ENCODE results near the gene TTLL9. TPM values are rescaled to one million over a fixed set of nuclear protein-coding genes. Genes with fewer than 3 reads are reported as not detected.

TTLL9 gene
- total RNA-seq, 2 experiments from 2014 or later, result not detected

DNA sequence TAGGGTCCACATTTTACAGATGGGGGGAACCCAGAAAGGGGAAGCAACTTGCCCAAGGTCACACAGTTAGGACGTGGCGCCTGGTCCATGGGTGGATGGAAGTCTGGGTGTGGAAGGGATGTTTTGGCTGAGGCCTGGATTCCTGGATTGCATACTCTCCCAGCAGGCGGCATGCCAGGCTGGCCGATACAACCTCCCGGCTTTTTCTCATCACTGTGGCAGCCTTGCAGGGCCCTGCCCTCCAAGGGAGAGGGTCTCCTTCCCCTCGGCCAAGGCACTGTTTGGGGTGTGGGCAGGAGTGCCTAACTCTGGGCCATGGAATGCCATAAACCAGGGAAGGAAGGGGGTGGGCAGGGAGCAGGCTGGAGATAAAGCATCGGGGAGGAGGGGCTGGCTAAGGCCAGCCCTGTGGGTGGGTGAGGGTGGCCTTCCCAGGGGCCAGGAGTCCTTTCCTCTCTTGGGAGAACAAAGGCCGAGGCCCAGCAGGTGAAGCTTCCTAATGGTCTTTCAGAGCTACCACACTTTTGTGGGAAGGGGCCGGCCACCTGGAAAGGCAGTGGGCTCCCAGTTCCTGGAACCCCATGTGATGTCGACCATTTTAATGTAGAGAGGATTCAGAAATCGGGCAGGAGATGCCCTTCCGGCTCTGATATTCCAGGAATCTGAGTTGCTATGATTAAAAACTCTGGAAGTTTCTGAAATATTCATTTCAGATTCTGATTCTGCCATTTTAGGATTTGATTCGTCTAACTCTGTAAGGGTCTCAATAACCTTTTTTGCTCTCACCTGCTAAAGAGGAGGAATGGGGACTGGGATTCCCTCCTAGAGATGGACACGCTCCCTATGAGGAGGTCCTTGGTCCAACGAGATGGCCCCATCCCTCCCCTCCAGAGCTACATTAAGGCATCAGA is 29.3 kb upstream of the TTLL9 start:
- Mint-ChIP-seq H3K27me3 (no peaks in the 10 kb centered on the region), H3K9me3 (no peaks in the 10 kb centered on the region), H3K27ac (no peak overlapping the region), H3K36me3 (ENCODE audit: low read depth) (no peaks in the 10 kb centered on the region), H3K4me3 (no peak overlapping the region), H3K4me1 (peaks cover 13% of the 10 kb centered on the region)
- no peak for DNase-seq
- CTCF ChIA-PET, result interaction anchor here (1.1 to 1.8 kb wide), 2 partner anchors 12 to 18 kb away, joined by 3 to 4 read pairs; no protein-coding TSS in a partner anchor
- POLR2A ChIA-PET, result no interaction called here

DNA sequence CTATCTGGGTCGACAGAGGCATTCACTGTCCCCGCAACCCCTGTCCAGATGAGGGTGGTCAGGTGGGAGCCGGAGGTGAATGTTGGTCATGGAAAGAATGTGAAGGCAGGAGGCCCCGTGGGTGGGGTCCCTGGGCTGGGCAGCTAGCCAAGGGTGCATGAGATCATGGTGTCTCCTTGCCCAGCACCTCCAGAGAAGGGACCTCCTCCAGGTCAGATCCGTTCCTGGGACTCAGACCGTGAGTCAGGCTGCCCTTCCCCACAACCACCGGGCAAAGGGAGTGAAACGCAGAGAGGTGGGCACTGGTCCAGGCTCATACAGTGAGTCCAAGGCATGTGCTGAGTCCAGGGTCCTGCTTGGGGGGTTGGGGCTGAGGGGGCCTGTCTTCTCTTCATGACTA is 28.5 kb upstream of the TTLL9 start:
- Mint-ChIP-seq H3K4me1 (peaks cover 10% of the 10 kb centered on the region), H3K4me3 (no peak overlapping the region), H3K27me3 (peaks cover 3% of the 10 kb centered on the region), H3K9me3 (no peaks in the 10 kb centered on the region), H3K27ac (no peak overlapping the region), H3K36me3 (ENCODE audit: low read depth) (no peaks in the 10 kb centered on the region)
- ChIA-PET POLR2A (no interaction called here), CTCF (interaction anchor here (0.9 to 1.8 kb wide), 2 partner anchors 9 to 19 kb away, joined by 3 to 4 read pairs; no protein-coding TSS in a partner anchor)
- DNase-seq, result no peak

DNA sequence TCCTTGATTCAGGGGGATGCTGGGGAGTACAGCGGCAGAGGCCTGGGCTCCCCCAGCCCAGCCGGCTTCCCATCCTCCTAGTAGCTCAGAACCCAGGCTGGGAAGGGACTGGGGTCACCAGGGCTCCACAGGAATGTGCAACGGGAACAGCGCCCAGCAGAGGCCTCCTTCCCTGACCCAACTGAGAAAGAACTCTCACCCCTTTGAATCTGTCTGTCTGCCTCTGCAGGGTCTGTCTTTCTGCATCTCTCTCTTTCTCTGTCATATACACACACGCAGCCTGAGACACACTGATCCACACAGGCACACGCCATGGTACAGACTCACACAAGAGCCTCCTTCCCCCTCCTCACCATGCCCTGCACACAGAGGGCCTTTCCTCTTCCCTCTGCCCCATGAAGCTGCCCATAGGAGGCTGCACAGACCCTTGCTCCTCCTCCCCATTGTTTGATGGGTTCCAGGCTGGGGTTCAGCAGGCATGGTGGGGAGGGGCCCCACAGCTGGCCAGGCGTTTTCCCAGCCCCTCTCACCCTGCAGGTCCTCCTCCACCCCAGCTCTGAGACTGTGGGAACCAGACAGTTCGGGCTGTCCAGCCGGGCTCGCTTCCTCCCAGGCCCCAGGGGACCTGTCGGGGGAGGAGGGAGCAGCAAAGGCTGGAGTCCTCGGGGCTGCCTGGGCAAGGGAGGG is 27.8 kb upstream of the TTLL9 start:
- no peak for DNase-seq
- Mint-ChIP-seq H3K4me3 (no peak overlapping the region), H3K9me3 (no peaks in the 10 kb centered on the region), H3K27me3 (peaks cover 3% of the 10 kb centered on the region), H3K36me3 (ENCODE audit: low read depth) (no peaks in the 10 kb centered on the region), H3K27ac (no peak overlapping the region), H3K4me1 (peaks cover 4% of the 10 kb centered on the region)
- ChIA-PET POLR2A (no interaction called here), CTCF (interaction anchor here (0.9 kb wide), 1 partner anchor 10 kb away, joined by 3 read pairs; no protein-coding TSS in a partner anchor)

DNA sequence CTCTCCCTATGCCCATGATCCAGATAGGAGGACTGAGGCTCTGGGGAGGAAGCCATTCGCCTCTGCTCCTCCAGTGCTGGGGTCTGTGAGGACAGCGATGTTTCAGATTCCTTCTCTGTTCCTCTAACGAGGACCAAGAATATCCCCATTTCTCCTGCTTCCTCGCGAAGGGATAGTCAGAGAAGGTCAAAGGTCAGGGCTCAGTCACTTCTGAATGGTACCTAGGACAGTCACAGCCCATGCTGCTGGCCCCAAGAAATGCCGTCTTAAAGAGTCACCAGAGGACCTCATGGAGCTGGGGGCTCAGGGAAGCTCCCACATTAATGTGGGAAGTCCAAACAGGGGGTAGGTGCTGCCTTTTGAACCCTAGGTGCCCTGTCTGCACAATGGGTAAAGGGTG is 27.1 kb upstream of the TTLL9 start:
- ChIA-PET CTCF (no interaction called here), POLR2A (no interaction called here)
- H3K27ac Mint-ChIP-seq, result no peak overlapping the region
- peaks cover 3% of the 10 kb centered on the region for H3K27me3 Mint-ChIP-seq
- H3K4me1 Mint-ChIP-seq, result peaks cover 2% of the 10 kb centered on the region
- no peak overlapping the region for H3K4me3 Mint-ChIP-seq
- H3K9me3 Mint-ChIP-seq, result no peaks in the 10 kb centered on the region
- no peaks in the 10 kb centered on the region for H3K36me3 Mint-ChIP-seq (ENCODE audit: low read depth)
- DNase-seq, result no peak

DNA sequence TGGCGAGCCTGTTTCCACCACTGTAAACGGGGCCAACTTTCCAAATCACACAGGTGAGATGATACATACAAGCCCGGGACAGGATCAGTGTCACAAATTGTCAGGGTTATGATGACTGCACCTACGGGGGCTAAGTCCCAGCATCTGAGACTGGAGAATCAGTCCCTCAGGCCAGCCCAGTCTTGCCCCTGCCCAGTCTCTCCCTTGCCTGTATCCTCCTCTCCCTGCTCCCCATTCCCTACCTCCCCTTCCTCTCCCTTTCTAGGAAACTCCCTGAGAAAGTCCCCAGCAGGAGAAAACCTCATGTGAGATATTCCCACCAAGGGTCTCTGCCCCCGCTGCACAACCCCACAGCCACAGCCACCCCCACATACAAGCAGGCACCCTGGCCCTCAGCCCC is 26.6 kb upstream of the TTLL9 start:
- DNase-seq, result no peak
- no peaks in the 10 kb centered on the region for H3K36me3 Mint-ChIP-seq (ENCODE audit: low read depth)
- H3K27ac Mint-ChIP-seq, result no peak overlapping the region
- H3K4me1 Mint-ChIP-seq, result peaks cover 2% of the 10 kb centered on the region
- peaks cover 5% of the 10 kb centered on the region for H3K27me3 Mint-ChIP-seq
- no peaks in the 10 kb centered on the region for H3K9me3 Mint-ChIP-seq
- ChIA-PET CTCF (no interaction called here), POLR2A (no interaction called here)
- no peak overlapping the region for H3K4me3 Mint-ChIP-seq

DNA sequence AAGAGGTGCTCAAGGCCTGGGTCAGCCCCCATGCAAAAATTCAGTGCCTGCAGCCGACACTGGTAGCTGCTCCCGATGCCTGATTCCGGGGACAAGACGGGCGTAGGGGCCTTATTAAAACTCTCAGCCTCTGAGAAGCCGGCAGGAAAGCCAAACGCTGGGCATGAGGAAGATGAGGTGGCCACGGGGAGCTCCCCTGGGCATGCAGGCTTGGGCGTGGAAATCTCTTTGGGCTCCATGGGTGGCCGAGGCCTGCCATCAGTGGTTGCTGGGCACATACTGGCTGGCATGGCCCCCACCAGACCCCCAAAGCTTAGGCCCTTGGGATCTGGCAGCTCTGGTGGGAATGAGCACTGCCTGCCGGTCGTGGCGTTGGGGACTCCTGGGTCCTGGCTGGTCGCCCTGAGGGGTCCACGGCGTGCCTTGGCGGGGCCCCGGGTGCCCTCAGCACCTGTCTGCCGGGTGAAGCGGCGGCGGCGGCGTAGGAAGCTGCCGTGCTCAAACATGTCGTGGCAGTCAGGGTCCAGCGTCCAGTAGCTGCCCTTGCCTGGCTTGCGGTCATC is 25.6 kb upstream of the TTLL9 start:
- DNase-seq, result no peak
- Mint-ChIP-seq H3K9me3 (no peaks in the 10 kb centered on the region), H3K27ac (no peak overlapping the region), H3K4me1 (peaks cover 2% of the 10 kb centered on the region), H3K27me3 (peaks cover 9% of the 10 kb centered on the region), H3K4me3 (no peak overlapping the region), H3K36me3 (ENCODE audit: low read depth) (no peaks in the 10 kb centered on the region)
- POLR2A ChIA-PET, result no interaction called here
- CTCF ChIA-PET, result interaction anchor here (0.8 to 4.7 kb wide), 3 partner anchors 22 to 107 kb away, joined by 3 to 54 read pairs (median 4); partner anchors contain the start of gene PDRG1

DNA sequence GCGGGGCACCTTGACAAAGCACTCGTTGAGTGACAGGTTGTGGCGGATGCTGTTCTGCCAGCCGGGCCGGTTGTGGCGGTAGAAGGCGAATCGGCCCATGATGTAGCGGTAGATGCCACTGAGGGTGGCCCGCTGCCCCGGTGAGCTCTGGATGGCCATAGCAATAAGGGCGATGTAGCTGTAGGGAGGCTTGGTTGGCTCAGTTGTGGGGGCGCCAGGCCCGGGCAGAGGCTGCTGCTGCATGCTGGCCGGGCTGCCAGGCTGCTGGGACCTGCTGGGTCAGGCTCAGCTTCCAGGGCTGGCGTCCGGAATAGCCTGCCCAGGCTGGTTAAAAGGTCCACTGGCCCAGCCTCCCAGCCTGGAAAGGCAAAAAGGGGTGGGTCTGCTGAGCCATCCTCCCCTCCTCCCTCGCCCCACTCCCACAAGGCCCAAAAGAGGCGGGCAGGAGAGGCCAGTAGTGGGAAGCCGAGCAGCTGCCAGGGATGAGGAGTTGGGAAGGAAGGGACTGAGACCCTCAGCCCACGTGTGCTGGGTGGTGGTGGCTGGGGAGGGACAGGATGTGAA is 25.1 kb upstream of the TTLL9 start, which contains the start of gene FOXS1:
Gene FOXS1, minus strand, starts transcription at position 305 of the 564 bp plus-strand sequence. Its CDS starts 62 bp downstream, at position 243.
- Mint-ChIP-seq H3K27ac (no peak within 1 kb of the TSS), H3K4me3 (no peak within 1 kb of the TSS), H3K4me1 (peaks cover 2% of the 10 kb centered on the region), H3K27me3 (peaks cover 15% of the 10 kb centered on the region), H3K36me3 (ENCODE audit: low read depth) (no peaks in the 10 kb centered on the region), H3K9me3 (no peaks in the 10 kb centered on the region)
- ChIA-PET POLR2A (no interaction called here), CTCF (interaction anchor here (0.8 to 4.7 kb wide), 3 partner anchors 22 to 107 kb away, joined by 3 to 54 read pairs (median 4); partner anchors contain the start of gene PDRG1)
- DNase-seq, result no peak

DNA sequence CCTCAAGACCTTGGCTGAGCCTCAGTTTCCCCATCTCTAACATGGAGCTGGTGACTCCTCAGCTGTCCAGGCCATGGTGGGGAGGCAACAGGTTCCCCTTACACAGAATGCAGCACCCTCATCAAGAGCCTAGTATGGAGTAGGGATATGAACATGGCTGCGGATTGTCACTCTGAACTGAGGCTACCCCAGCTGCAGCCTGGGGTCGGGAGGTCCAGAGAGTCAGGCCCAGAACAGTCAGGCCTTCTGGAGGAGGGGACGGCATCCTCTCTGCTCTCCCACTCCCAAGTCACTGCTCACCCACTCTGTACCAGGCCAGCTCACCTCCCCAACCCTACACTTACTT is 23.7 kb upstream of the TTLL9 start:
- Mint-ChIP-seq H3K27me3 (peaks cover 25% of the 10 kb centered on the region), H3K4me3 (no peak overlapping the region), H3K9me3 (no peaks in the 10 kb centered on the region), H3K36me3 (ENCODE audit: low read depth) (no peaks in the 10 kb centered on the region), H3K27ac (no peak overlapping the region), H3K4me1 (peaks cover 2% of the 10 kb centered on the region)
- CTCF ChIA-PET, result interaction anchor here (0.6 to 4.7 kb wide), 25 partner anchors 9 to 251 kb away, joined by 3 to 54 read pairs (median 4); partner anchors contain the start of genes MYLK2 and PDRG1
- POLR2A ChIA-PET, result interaction anchor here (0.9 to 1.9 kb wide), 2 partner anchors 9 to 23 kb away, joined by 3 to 6 read pairs; no protein-coding TSS in a partner anchor
- no peak for DNase-seq

DNA sequence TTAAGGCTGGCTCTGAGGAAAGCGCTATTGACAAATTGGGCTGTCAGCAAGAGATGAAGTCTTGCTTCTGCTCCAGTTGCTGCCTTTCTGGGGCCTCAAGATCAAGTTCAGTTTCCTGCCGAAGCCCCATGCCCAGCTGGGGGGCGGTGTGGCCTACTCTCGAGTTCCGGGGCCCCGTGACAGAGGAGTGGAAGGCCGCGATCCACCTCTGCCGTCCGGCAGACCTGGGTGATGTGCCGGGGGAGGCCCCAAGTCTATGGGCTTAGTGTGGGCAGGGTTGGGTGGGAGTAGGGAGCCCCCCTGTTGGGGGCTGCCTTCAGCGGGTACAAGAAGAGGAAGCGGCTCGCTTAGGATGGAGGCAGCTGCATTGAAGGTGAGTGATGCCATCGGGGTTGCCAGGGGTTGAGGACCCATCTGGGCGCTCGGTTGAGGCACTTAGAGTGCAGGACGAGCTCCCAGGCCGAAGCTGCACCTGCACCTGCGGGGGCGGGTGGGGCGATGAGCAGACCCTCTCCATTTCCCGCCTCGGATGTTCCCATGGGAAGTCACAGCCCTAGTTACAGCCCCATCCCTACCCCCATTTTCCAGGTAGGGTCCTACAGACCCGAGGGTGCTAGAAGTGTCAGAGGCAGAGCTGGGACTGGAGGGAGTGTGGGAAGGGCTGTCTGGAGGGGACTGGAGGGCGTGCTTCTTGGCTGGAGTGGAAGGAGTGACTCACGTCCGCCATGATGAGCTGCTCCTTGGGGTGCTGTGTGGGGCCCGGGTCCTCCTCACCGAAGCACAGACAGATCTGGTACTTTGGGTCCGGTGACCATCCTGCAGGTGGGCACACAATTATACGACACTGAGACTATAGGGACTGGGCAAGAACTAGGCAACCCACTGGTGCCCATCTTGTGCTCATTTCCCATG is 22.1 kb upstream of the TTLL9 start:
- ChIA-PET CTCF (interaction anchor here (0.7 to 4.7 kb wide), 6 partner anchors 11 to 183 kb away, joined by 3 to 54 read pairs (median 3); partner anchors contain the start of gene MYLK2), POLR2A (interaction anchor here (1.9 kb wide), 1 partner anchor 11 kb away, joined by 6 read pairs; no protein-coding TSS in a partner anchor)
- H3K4me3 Mint-ChIP-seq, result no peak overlapping the region
- no peak for DNase-seq
- H3K27me3 Mint-ChIP-seq, result peaks cover 25% of the 10 kb centered on the region
- H3K36me3 Mint-ChIP-seq (ENCODE audit: low read depth), result no peaks in the 10 kb centered on the region
- H3K4me1 Mint-ChIP-seq, result peaks cover 2% of the 10 kb centered on the region
- H3K9me3 Mint-ChIP-seq, result no peaks in the 10 kb centered on the region
- H3K27ac Mint-ChIP-seq, result no peak overlapping the region

DNA sequence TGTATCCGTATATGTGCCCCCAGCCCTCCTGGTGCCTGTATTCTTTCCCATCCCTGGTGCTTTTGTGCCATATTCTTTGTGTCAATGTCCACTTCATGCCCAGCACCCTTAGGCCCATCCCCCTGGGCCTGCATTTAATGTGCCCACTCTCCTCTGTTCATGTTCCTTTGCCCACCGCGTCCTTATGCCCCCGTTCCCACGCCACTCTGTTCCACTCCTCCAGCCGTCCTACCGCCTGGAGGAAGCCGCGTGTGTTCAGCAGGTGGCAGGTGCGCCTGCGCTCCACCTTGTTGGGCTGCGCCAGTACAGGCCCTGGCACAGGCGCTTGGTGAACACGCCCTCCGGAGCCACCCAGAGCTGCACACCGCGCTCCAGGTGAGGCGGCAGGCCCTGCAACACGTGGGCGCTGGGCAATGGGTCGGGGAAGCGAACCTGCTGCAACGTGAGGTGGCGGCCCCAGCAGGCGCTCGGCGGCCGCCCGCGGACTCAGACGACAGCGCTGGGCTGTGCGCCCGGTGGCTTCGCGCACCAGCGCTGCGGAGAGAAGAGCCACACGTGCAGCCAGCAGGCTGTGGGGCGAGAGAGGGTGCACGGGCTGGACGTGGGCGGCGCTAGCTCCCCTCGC is 21.0 kb upstream of the TTLL9 start:
- POLR2A ChIA-PET, result no interaction called here
- no peak for DNase-seq
- peaks cover 30% of the 10 kb centered on the region for H3K27me3 Mint-ChIP-seq

DNA sequence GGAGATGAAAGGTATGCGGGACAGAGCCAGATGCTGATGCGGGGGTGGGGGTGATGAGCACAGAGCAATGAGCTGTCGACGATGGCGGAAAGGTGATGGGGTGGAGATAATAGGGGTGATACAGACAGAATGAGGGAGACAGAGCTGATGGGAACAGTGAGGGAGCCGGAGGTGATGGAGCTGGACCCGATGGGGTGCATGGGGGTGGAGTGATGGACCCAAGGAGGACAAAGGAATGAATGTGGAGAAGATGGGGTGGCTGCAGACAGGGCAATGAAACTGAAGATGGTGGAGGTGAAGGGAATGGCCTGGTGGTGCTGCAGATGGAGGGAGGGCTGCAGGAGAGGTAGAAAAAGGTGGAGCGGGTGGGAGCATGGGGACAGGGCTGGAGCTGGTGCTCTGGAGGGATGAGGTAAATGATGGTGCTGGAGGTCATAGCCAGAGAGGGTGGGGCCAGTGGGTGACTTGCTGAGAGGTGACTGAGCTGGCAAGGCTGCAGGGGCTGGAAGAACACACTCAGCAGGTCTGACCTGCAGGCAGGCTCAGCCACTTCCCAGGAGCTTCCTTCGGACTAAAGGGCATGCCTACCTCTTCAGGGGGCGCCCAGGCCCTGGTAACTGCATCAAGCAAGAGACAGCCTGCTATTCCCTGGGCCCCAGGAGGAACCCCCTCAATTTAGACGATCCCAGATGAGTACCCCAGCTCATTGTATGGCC is 19.0 kb upstream of the TTLL9 start:
- POLR2A ChIA-PET, result no interaction called here
- Mint-ChIP-seq H3K4me1 (peaks cover 2% of the 10 kb centered on the region), H3K27ac (no peak overlapping the region), H3K27me3 (peaks cover 30% of the 10 kb centered on the region), H3K36me3 (ENCODE audit: low read depth) (no peaks in the 10 kb centered on the region), H3K9me3 (no peaks in the 10 kb centered on the region), H3K4me3 (no peak overlapping the region)
- CTCF ChIA-PET, result interaction anchor here (0.7 to 6.3 kb wide), 14 partner anchors 10 to 257 kb away, joined by 3 to 49 read pairs (median 10); partner anchors contain the start of genes MYLK2 and PDRG1
- DNase-seq, result no peak

More for the DNA sequence above, 21.0 kb upstream of the TTLL9 start:
- H3K27ac Mint-ChIP-seq, result no peak overlapping the region
- no peaks in the 10 kb centered on the region for H3K9me3 Mint-ChIP-seq
- CTCF ChIA-PET, result interaction anchor here (0.9 to 4.7 kb wide), 5 partner anchors 12 to 103 kb away, joined by 3 to 54 read pairs (median 6); partner anchors contain the start of gene PDRG1
- no peak overlapping the region for H3K4me3 Mint-ChIP-seq
- H3K4me1 Mint-ChIP-seq, result peaks cover 2% of the 10 kb centered on the region
- H3K36me3 Mint-ChIP-seq (ENCODE audit: low read depth), result no peaks in the 10 kb centered on the region
